ENCODE results near the gene MAPK9. TPM values are rescaled to one million over a fixed set of nuclear protein-coding genes. Genes with fewer than 3 reads are reported as not detected.

The MAPK9 gene
- total RNA-seq, 2 donors from 2014 or later, result 16.1 to 26.8 TPM

DNA sequence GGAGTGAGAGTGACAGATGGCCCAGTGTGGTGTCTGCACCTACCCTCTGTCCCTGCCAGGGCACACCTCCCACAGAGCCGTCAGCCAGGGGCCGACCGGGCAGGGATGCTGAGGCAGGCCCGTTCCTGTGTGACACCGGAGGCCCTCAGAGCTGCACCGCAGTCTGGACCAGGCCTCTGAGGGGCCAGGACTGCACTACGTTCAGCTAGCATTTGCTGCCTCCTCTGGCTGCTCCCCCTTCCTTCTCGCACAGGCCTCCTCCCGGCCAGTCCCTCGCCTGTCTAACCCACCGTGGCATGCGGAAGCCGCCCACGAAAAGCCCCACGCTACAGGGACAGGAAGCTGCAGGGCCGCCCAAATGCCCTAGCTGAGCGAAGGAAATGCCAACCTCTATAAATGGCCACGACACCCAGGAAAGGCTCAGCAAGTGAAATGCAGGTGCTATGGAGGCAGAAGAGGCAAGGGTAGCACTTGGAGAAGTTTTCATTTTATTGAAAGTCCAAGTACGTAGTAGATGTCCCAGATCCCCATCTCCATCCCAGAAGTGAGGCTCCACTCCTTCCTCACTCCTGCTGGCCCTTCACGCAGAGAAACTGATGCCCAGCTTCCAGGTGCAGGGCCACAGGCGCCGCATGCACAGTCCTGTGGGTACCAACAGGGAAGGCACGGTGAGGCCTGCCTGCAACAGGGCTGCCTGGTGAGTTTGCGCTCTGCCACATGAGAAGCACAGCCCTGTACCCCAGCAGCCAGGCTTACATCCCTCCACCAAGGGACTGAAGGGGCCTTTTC, 38.7 kb downstream of the MAPK9 start:
- no peak for DNase-seq (ENCODE audit: low spot score)
- H3K4me3 ChIP-seq, result no peak overlapping the region
- TF ChIP-seq, protein P1, sequence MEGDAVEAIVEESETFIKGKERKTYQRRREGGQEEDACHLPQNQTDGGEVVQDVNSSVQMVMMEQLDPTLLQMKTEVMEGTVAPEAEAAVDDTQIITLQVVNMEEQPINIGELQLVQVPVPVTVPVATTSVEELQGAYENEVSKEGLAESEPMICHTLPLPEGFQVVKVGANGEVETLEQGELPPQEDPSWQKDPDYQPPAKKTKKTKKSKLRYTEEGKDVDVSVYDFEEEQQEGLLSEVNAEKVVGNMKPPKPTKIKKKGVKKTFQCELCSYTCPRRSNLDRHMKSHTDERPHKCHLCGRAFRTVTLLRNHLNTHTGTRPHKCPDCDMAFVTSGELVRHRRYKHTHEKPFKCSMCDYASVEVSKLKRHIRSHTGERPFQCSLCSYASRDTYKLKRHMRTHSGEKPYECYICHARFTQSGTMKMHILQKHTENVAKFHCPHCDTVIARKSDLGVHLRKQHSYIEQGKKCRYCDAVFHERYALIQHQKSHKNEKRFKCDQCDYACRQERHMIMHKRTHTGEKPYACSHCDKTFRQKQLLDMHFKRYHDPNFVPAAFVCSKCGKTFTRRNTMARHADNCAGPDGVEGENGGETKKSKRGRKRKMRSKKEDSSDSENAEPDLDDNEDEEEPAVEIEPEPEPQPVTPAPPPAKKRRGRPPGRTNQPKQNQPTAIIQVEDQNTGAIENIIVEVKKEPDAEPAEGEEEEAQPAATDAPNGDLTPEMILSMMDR (IDR thresholded peaks at IDR 0.05), result no peak
- H3K4me1 ChIP-seq (ENCODE audit: control insufficient read depth in 1 of 2, low read depth in 2 of 2), result no peaks in the 10 kb centered on the region
- no peaks in the 10 kb centered on the region for H3K27me3 ChIP-seq (replicated peaks; ENCODE audit: insufficient read depth)
- no peak overlapping the region for H3K27ac ChIP-seq
- peaks cover 71% of the 10 kb centered on the region for H3K36me3 ChIP-seq
- ATAC-seq (ENCODE audit: insufficient number of reproducible peaks, low FRiP score, low read depth), result no peak
- H3K9me3 ChIP-seq, result peaks cover 79% of the 10 kb centered on the region

DNA sequence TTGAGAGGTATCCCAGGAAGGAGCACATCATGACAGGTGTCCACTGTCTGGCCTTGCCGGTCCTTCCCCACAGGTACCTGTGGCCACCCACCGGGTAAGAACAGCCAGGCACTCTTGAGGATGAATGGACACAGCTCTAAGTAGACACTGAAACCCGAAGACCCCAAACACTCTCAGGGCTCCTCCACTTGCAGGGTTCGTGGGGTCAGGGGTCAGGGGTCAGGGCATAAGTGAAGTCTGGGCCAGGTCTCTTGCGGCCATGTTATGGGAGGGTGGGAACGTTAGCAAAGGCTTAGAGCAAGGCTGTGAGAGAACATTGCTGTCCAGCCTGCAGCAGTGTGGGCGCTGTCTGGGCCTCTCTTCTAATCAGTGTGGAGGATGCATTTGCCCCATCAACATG, 40.0 kb downstream of the MAPK9 start:
- H3K4me1 ChIP-seq (ENCODE audit: control insufficient read depth in 1 of 2, low read depth in 2 of 2), result no peaks in the 10 kb centered on the region
- H3K4me3 ChIP-seq, result no peak overlapping the region
- H3K27ac ChIP-seq, result no peak overlapping the region
- H3K9me3 ChIP-seq, result peaks cover 77% of the 10 kb centered on the region
- no peak for ATAC-seq (ENCODE audit: insufficient number of reproducible peaks, low FRiP score, low read depth)
- TF ChIP-seq, protein P1 (IDR thresholded peaks at IDR 0.05), result no peak
- peaks cover 71% of the 10 kb centered on the region for H3K36me3 ChIP-seq
- DNase-seq (ENCODE audit: low spot score), result no peak
- no peaks in the 10 kb centered on the region for H3K27me3 ChIP-seq (replicated peaks; ENCODE audit: insufficient read depth)

DNA sequence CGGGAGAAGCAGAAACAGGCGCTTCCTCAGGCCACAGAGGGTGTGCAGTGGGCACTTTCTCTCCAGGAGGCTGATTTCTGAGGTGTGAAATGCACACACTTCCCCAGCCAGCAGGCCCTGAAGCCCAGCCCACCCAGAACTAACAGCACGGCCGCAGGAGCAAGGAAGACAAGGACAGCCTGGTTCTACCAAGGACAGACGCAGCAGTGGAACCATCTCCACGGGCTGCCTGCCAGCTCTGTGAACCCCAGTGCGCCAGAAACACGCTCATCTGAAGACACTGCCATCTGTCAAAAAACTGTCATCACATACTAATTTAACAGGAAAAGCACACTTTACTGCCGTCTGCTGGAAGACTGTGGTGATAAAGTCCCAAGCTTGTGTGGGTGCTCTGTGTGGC, 40.7 kb downstream of the MAPK9 start:
- TF ChIP-seq, protein P1 (IDR thresholded peaks at IDR 0.05), result no peak
- peaks cover 69% of the 10 kb centered on the region for H3K36me3 ChIP-seq
- ATAC-seq (ENCODE audit: insufficient number of reproducible peaks, low FRiP score, low read depth), result no peak
- no peaks in the 10 kb centered on the region for H3K27me3 ChIP-seq (replicated peaks; ENCODE audit: insufficient read depth)
- H3K4me3 ChIP-seq, result no peak overlapping the region
- H3K27ac ChIP-seq, result no peak overlapping the region
- no peaks in the 10 kb centered on the region for H3K4me1 ChIP-seq (ENCODE audit: control insufficient read depth in 1 of 2, low read depth in 2 of 2)
- peaks cover 69% of the 10 kb centered on the region for H3K9me3 ChIP-seq
- no peak for DNase-seq (ENCODE audit: low spot score)

DNA sequence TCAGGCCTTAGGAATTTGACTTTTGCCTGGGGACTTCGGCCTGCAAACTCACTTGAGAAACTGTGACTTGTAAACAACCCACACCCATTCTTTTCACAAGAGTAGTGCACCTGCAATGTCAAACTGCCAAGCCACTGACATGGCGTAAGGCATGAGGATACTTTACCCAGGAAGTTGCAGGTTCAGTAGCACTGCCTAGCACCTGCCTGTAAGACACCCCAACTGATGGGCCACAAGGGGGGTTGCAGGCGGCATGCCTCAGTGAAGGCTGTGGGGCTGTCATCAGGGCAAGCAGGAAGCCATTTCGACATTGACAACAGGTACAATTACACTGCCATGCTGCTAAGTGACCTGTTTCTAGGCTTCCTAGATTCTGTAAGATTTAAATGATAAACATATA, 41.6 kb downstream of the MAPK9 start:
- H3K4me1 ChIP-seq (ENCODE audit: control insufficient read depth in 1 of 2, low read depth in 2 of 2), result no peaks in the 10 kb centered on the region
- no peak overlapping the region for H3K27ac ChIP-seq
- no peaks in the 10 kb centered on the region for H3K27me3 ChIP-seq (replicated peaks; ENCODE audit: insufficient read depth)
- TF ChIP-seq, protein P1 (IDR thresholded peaks at IDR 0.05), result no peak
- H3K9me3 ChIP-seq, result peaks cover 68% of the 10 kb centered on the region
- ATAC-seq (ENCODE audit: insufficient number of reproducible peaks, low FRiP score, low read depth) (no peak), DNase-seq (ENCODE audit: low spot score) (no peak)
- H3K4me3 ChIP-seq, result no peak overlapping the region
- H3K36me3 ChIP-seq, result peaks cover 73% of the 10 kb centered on the region

DNA sequence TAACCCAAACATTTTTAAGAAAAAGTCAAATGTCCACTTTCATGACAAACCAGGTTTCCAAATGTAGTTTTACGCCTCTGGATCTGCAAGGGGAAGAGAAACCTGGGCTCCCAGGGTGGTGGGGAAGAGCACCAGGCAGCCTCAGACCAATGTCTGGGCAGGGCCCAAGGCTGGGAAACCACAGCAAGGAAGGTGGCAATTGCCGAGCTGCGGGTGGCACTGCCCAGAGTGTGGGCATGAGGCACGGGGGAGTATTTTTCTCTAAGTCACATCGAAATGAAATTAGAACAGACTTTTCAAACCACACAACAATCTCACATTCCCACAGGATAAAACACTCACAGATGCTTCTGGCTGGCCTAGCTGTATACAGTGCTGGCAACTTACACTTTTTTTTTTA, 50.3 kb downstream of the MAPK9 start:
- no peak for ATAC-seq (ENCODE audit: insufficient number of reproducible peaks, low FRiP score, low read depth)
- Histone ChIP-seq H3K9me3 (peaks cover 49% of the 10 kb centered on the region), H3K4me3 (no peak overlapping the region), H3K4me1 (ENCODE audit: control insufficient read depth in 1 of 2, low read depth in 2 of 2) (no peaks in the 10 kb centered on the region), H3K36me3 (peaks cover 80% of the 10 kb centered on the region), H3K27me3 (replicated peaks; ENCODE audit: insufficient read depth) (no peaks in the 10 kb centered on the region), H3K27ac (no peak overlapping the region)
- TF ChIP-seq, protein P1 (IDR thresholded peaks at IDR 0.05), result no peak
- DNase-seq (ENCODE audit: low spot score), result no peak
